ENCODE results near the gene USO1. TPM values are rescaled to one million over a fixed set of nuclear protein-coding genes. Genes with fewer than 3 reads are reported as not detected.

Gene USO1
- total and polyA plus RNA-seq, 9 of the 15 experiments (the other 6 are each of a cell fraction or from before 2014, with no cell fraction given), result 19.3 to 97.8 (median 48.5) TPM

GRCh38 chr4:75834095-75834771 lies 109.9 kb downstream of the USO1 start:
- peak overlapping the region; percentile 8; the same call in 1 of the 2 replicates for H2AFZ ChIP-seq (ENCODE audit: low read depth, low read length)
- ATAC-seq, result no peak
- TF ChIP-seq ZNF696 (CRISPR knock-in tag; conservative IDR thresholded peaks at IDR 0.05), result no peak
- TF ChIP-seq ZSCAN29 (IDR thresholded peaks at IDR 0.05), result no peak
- TF ChIP-seq MEF2A (IDR thresholded peaks at IDR 0.05; ENCODE audit: control insufficient read depth, low read depth, low read length), result no peak
- TF ChIP-seq CC2D1A (IDR thresholded peaks at IDR 0.05), result no peak
- no peak for TF ChIP-seq STAT6 (CRISPR knock-in tag; IDR thresholded peaks at IDR 0.05)
- TF ChIP-seq KLF1 (tag; IDR thresholded peaks at IDR 0.05), result no peak
- TF ChIP-seq ZNF699 (CRISPR knock-in tag; IDR thresholded peaks at IDR 0.05; ENCODE audit: insufficient replicate concordance), result no peak
- no peak for TF ChIP-seq THRA (IDR thresholded peaks at IDR 0.05)
- no peak for TF ChIP-seq FOXM1 (IDR thresholded peaks at IDR 0.05; ENCODE audit: low read depth)
- TF ChIP-seq FOXM1 (CRISPR knock-in tag; IDR thresholded peaks at IDR 0.05; ENCODE audit: low read depth), result no peak
- TF ChIP-seq ZNF57 (CRISPR knock-in tag; IDR thresholded peaks at IDR 0.05), result no peak
- TF ChIP-seq NR4A1 (CRISPR knock-in tag; IDR thresholded peaks at IDR 0.05), result no peak
- peak; percentile 95 for TF ChIP-seq NR4A1 (tag; IDR thresholded peaks at IDR 0.05)
- TF ChIP-seq ZNF280A (IDR thresholded peaks at IDR 0.05; ENCODE audit: low read depth, partially characterized antibody), result no peak
- TF ChIP-seq ZKSCAN1 (IDR thresholded peaks at IDR 0.05; ENCODE audit: low read depth, low read length), result no peak
- TF ChIP-seq SMAD3 (CRISPR knock-in tag; conservative IDR thresholded peaks at IDR 0.05), result peak; percentile 92
- TF ChIP-seq RNF2 (IDR thresholded peaks at IDR 0.05), result no peak
- TF ChIP-seq HOMEZ (CRISPR knock-in tag; IDR thresholded peaks at IDR 0.05), result no peak

More at GRCh38 chr4:75834095-75834771, 109.9 kb downstream of the USO1 start:
- Histone ChIP-seq H3K27ac (ENCODE audit: extremely low read depth, low read depth, low read length) (no peak overlapping the region), H3K36me3 (ENCODE audit: control insufficient read depth, insufficient read depth, low read length) (no peaks in the 10 kb centered on the region), H4K20me1 (replicated peaks; ENCODE audit: control insufficient read depth, insufficient read depth, low read length) (no peaks in the 10 kb centered on the region), H3K79me2 (ENCODE audit: control insufficient read depth, insufficient read depth, low read length) (no peaks in the 10 kb centered on the region), H3K9me3 (replicated peaks; ENCODE audit: control insufficient read depth, insufficient read depth, low read depth, low read length) (no peaks in the 10 kb centered on the region; the same call in 1 of the 2 replicates), H3K4me3 (no peak overlapping the region), H3K9ac (ENCODE audit: insufficient read depth in 1 of 2, low read depth in 2 of 2, low read length in 2 of 2) (no peak overlapping the region), H3K4me2 (ENCODE audit: insufficient read depth, low read length) (no peak overlapping the region), H3K27me3 (ENCODE audit: control insufficient read depth in 2 of 2, insufficient read depth in 2 of 2, low read length in 2 of 2) (no peaks in the 10 kb centered on the region), H3K9me1 (ENCODE audit: control insufficient read depth, insufficient read depth, low read length) (no peaks in the 10 kb centered on the region), H3K4me1 (replicated peaks in 1 of 2; ENCODE audit: control insufficient read depth in 2 of 2, insufficient read depth in 2 of 2, low read length in 2 of 2) (no peaks in the 10 kb centered on the region)
- no TSS peak for BruUV-seq (replicated peaks)
- DNase-seq (ENCODE audit: extremely low read depth in 1 of 4, low spot score in 3 of 4), result no peak
- in situ Hi-C loops (cut with MboI) (no loop called here), intact Hi-C loops (cut with micrococcal nuclease) (no loop called here)
- WGBS (ENCODE audit: insufficient coverage, low coverage, missing lambda C conversion rate), result 17% methylated on average over 1 of the region's 1 CpG
- CTCF ChIA-PET (ENCODE audit: low intra/inter-chr PET ratio), result no interaction called here
- POLR2A ChIA-PET, result no interaction called here
- no peak for FAIRE-seq
